Measurements from ENCODE around the gene INO80.
"Not testable (repeated sequence)": the region's sequence is repeated elsewhere in the genome, so short reads cannot be mapped to it uniquely, and the experiment has no call there.

INO80 gene

GRCh38 chr15:41116116-41116961 is at the start of gene INO80:
Gene INO80 (minus strand): TSS chr15:41116280. CDS start chr15:41096310, 19,970 bp downstream.
- DNase-seq, result peak; percentile 94

GRCh38 chr15:41161736-41162135 is 45.7 kb upstream of the INO80 start:
- DNase-seq, result no peak

- DNase-seq, result no peak
Measured at GRCh38 chr15:41161336-41161735, 45.3 kb upstream of the INO80 start.

GRCh38 chr15:41160639-41161315 is 44.7 kb upstream of the INO80 start:
- no peak for DNase-seq

GRCh38 chr15:41154412-41154811 is 38.3 kb upstream of the INO80 start:
- no peak for DNase-seq

GRCh38 chr15:41153733-41154132 is 37.7 kb upstream of the INO80 start:
- DNase-seq, result no peak

- DNase-seq, result no peak
Measured at GRCh38 chr15:41151451-41152005, 35.4 kb upstream of the INO80 start.

GRCh38 chr15:41150279-41150678 is 34.2 kb upstream of the INO80 start:
- no peak for DNase-seq

- no peak for DNase-seq
Measured at GRCh38 chr15:41148065-41148464, 32.0 kb upstream of the INO80 start.

GRCh38 chr15:41139619-41140018 is 23.5 kb upstream of the INO80 start:
- DNase-seq, result no peak

GRCh38 chr15:41139112-41139511 is 23.0 kb upstream of the INO80 start:
- not testable (repeated sequence) for DNase-seq

- DNase-seq, result not testable (repeated sequence)
Measured at GRCh38 chr15:41135580-41135979, 19.5 kb upstream of the INO80 start.

- DNase-seq, result no peak
Measured at GRCh38 chr15:41133454-41133853, 17.4 kb upstream of the INO80 start.

- DNase-seq, result not testable (repeated sequence)
Measured at GRCh38 chr15:41132094-41132493, 16.0 kb upstream of the INO80 start.

GRCh38 chr15:41128174-41128902 is 12.3 kb upstream of the INO80 start:
- DNase-seq, result no peak

- no peak for DNase-seq
Measured at GRCh38 chr15:41125931-41126642, 10.0 kb upstream of the INO80 start.

GRCh38 chr15:41125063-41125669 is 9.1 kb upstream of the INO80 start:
- no peak for DNase-seq

- DNase-seq, result no peak
Measured at GRCh38 chr15:41124058-41124457, 8.0 kb upstream of the INO80 start.

GRCh38 chr15:41122849-41123248 is 6.8 kb upstream of the INO80 start:
- DNase-seq, result no peak

- DNase-seq, result no peak
Measured at GRCh38 chr15:41121951-41122350, 5.9 kb upstream of the INO80 start.

GRCh38 chr15:41116962-41117252 is 827 bp upstream of the INO80 start:
- DNase-seq, result no peak

- DNase-seq, result peak; percentile 79
Measured at GRCh38 chr15:41115652-41116115, 396 bp downstream of the INO80 start.

Measured in stimulated activated CD4-positive, alpha-beta T cell treated with anti-CD3 and anti-CD28 coated beads, Interleukin-4, amount 100 ng/mL, for 1 hour (primary cell).